NCI-H524 treated with DMSO at 0.1 percent for 48 hours (cell line): ENCODE measurements around the gene CCDC183.
"Not testable (repeated sequence)": the region's sequence is repeated elsewhere in the genome, so short reads cannot be mapped to it uniquely, and the experiment has no call there.

Source experiments
- DNase-seq: peaks from one replicate; lab custom pipeline; 2025; lab: John Stamatoyannopoulos, UW

Gene CCDC183

DNA sequence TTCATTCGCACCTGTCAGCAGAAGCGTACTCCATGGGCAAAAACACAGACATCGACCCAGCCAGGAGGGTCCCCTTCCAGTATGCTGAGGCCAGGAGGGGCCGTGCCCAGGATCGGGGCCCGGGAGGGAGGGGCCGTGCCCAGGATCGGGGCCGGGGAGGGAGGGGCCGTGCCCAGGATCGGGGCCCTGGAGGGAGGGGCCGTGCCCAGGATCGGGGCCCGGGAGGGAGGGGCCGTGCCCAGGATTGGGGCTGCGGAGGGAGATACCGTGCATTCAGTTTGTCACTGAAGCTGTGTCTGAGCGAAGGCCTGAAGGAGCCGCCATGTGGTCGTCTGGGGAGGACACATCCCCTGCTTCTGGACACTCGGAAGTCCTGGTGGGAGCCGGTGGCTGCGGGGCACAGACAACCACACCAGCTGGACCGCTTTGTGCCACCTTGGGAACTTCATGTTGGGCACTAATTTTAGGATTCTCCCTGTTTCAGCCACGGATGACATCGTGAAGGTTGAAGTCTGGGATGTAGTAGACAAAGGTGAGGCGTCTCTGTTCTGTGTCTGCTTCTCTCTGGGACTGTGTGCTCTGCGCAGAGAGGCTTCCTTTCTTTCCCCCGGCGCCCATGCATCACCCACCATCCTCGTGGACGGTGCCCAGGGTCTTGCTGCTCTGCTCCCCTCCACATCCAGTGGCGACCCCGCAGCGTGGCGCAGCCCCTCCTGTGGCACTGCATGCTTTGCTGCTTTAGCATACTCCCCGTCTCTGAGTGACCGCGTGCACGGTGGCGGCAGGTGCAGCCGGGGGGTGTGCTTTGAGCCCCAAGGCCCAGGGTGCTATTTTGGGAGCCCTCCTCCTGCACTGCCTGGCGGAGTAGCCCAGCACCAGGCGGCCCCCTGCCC, 29.4 kb downstream of the CCDC183 start:
- DNase-seq, result no peak

DNA sequence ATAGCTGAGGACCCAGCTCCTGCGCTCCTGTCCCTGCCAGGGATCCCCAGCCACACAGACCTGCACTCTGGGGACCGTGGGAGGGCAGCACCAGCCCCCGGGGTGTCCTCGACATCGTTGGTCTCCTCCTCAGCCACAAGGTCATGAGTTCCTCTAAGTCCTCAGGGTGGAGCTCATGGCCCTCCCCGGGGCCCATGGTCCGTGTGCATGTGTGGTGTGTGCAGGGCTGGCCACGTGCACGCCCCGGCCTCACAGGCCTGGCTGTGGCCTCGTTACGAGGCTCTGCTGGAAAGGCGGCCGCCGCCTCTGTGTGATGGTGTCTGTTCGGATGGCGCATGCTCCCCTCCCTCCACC, 30.0 kb downstream of the CCDC183 start:
- DNase-seq, result no peak

DNA sequence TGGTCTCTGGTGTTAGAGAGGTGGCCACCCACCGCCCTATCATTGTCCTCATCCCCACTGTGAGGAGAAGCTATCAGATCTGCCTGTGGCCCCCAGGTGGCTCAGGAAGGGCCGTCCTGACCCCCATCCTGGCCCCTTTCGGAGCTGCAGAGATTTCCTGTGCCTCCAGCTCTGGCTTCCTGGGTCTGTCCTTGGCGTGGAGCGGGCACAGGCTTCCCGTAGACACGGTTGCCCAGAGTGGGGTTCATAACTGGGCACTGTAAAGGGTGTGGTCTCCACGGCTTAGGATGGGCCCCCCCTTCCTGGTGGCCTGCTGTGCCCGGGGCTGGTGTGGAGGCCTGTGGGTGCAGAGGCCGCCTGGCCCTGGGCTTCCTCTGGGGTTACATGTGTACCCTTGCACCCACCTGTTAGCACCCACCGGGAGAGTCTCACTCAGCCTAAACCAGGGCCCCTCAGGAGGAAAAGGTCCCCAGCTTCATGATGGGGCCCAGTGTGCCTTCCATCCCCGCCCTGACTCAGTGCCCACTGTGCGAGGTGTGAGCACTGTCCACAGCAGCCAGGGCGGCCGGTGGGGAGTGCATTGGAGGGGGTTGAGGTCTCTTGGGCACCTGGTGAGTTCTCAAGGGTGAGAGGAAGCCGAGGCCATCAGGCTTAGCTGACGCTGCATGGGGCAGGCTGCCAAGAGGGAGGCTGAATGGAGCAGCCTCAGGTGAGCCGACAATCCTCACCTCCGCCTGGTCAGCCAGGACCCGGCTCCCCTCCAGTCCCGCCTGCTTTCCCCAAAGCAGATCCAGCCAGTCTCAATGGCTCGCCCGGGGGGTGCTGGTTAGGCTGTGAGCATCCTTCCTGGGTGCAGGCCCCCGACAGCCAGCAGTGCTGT, 30.8 kb downstream of the CCDC183 start:
- DNase-seq, result no peak

DNA sequence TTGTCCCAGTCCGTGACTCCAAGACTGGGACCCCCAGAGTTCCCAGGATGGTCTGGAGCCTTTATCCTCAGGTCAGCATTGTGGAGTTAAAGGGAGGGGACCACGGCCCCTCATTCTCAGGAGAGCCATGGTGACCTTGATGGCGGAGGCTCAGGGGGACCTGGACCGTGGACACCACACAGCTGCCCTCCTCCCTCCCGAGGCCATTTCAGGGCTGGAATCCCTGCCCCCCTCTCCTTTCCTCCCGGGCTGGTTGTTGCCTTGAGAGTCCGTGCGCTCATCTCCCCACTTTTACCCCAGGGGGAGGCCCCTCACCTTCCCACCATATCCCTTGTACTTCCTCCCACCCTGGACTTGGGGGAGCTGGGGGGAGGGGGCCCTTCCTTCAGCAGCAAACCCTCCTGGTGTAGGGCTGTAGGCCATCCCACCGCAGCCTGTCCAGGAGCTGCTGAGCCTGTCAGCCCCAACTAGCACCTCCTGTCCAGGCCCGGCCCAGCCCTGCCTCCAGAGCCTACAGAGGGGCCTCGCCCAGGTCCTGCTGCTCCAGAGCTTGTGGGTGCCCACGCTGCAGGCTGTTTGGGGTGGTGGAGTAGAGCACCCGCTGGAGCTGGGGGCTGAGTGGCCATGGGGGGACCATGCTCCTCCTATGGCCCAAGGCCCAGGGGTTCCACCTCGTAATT, 31.8 kb downstream of the CCDC183 start:
- no peak for DNase-seq

GRCh38 chr9:136828474-136829140, 32.5 kb downstream of the CCDC183 start:
- no peak for DNase-seq

DNA sequence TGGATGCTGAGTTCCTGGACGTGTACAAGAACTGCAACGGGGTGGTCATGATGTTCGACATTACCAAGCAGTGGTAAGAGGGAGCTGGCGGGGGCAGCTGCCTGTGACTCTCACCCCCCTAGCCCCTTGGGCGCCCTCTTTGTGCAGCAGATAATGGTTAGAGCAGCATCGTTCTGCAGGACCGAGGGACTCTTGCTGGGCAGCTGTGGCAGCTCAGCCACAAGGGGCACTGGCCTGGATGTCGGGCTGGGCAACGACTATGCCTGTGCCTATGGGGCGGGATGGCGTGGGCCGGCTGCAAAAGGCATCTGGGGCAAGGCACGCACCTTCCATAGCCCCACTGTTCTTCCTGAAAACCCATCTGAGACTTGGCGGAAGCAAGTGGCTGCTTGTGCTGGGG, 33.3 kb downstream of the CCDC183 start:
- DNase-seq, result no peak

- no peak for DNase-seq
Measured at GRCh38 chr9:136829981-136830885, 34.1 kb downstream of the CCDC183 start.

- no peak for DNase-seq
Measured at GRCh38 chr9:136831002-136831719, 35.0 kb downstream of the CCDC183 start.

- no peak for DNase-seq
Measured at GRCh38 chr9:136831720-136832104, 35.6 kb downstream of the CCDC183 start.

- no peak for DNase-seq
Measured at GRCh38 chr9:136832581-136832980, 36.4 kb downstream of the CCDC183 start.

DNA sequence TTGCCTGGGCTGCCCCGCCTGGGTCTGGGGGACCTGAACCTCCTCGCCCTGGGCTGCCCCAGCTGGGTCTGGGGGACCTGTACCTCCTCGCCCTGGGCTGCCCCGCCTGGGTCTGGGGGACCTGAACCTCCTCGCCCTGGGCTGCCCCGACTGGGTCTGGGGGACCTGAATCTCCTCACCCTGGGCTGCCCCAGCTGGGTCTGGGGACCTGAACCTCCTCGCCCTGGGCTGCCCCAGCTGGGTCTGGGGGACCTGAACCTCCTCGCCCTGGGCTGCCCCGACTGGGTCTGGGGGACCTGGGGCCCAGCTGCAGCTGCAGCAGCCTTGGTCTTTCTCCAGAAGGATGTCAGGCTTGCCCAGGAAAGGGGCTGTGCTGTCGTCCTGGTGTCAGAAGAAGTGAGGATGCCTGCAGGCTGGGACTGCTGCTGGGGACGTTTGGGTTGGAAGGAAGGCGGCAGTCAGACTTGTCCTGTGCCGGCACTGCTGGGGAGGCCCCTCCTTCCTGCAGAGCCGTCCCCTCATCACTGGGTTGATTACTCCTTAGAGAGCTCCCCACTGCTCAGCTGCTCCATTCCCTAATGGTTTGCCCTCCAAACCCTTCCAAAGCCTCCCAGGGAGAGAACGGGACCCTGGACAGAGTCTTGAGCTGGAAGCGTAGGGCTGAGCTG, 37.4 kb downstream of the CCDC183 start:
- not testable (repeated sequence) for DNase-seq

DNA sequence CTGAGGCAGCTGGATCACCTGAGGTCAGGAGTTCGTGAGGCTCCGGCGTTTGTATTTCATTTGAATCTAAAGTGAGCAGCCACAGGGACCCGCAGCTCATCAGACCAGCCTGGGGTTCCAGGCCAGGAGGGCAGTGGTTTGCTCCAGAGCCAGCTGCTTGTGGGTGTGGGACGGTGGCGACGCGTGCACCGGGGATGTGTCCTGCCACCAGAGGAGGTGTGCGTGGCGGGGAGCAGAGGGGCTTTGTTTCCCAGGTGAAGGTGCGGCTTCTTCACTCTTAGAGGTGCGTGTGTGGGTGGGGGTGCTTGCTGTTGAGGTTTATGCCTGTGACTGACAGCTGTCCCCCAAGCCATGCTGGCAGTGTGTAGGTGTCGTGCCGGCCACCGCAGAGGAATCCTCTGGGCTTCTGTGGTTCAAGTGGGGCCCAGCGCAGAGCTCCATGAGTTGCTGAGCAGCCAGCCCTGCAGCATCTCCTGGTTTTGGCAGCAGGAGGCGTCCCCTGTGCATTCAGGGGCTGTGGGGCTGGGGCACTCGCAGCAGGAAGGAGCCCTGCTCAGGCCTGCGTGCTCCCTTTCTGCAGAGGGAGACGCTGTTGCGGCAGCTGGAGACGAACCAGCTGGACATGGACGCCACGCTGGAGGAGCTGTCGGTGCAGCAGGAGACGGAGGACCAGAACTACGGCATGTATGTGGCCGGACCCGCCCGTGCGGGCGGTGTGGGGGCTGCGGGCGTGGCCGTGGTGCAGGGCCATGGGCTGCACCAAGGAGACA, 39.2 kb downstream of the CCDC183 start:
- no peak for DNase-seq

GRCh38 chr9:136835932-136836904, 40.1 kb downstream of the CCDC183 start:
- no peak for DNase-seq

DNA sequence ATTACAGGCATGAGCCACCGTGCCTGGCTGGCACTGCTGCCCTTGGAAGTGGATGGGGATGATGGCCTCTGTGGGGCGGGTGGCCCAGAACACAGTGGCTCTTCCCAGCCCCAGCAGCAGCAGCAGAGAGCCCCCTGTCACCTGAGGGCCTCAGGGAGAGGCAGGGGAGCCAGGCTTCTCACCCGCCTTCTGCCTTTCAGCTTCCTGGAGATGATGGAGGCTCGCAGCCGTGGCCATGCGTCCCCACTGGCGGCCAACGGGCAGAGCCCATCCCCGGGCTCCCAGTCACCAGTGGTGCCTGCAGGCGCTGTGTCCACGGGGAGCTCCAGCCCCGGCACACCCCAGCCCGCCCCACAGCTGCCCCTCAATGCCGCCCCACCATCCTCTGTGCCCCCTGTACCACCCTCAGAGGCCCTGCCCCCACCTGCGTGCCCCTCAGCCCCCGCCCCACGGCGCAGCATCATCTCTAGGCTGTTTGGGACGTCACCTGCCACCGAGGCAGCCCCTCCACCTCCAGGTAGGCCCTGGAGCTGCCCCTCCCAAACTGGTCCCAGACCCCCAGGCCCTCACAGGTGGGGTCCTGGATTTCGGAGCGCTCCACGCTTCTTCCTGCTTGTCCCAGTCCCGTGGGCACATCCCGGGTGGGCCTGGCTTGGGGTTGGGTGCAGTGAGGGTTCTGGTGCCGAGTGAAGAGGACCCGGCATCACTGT, 41.2 kb downstream of the CCDC183 start:
- DNase-seq, result no peak

- not testable (repeated sequence) for DNase-seq
Measured at GRCh38 chr9:136837856-136838277, 41.7 kb downstream of the CCDC183 start.

GRCh38 chr9:136838314-136839228, 42.4 kb downstream of the CCDC183 start:
- DNase-seq, result no peak
